Stimulated activated CD4-positive, alpha-beta T cell treated with anti-CD3 and anti-CD28 coated beads, Interleukin-1b, Interleukin-23, amount 100 ng/mL, for 4 hours (primary cell): Measurements from ENCODE around the gene OR2T5.
"Not testable (repeated sequence)": the region's sequence is repeated elsewhere in the genome, so short reads cannot be mapped to it uniquely, and the experiment has no call there.

Source experiments
- DNase-seq, 2 donors: peaks; one replicate each; pipeline ENCODE4 v3.0.0-alpha.2; 2020; ENCODE audit warnings: low read depth in 2 of 2

The OR2T5 gene

GRCh38 chr1:248488289-248488688, at the start of gene OR2T5:
OR2T5 (plus strand) TSS chr1:248488589; CDS start chr1:248488589, 0 bp downstream.
- DNase-seq = not testable (repeated sequence)

- not testable (repeated sequence) for DNase-seq
These were observed 49.7 kb upstream of the OR2T5 start for GRCh38 chr1:248438668-248439067.

- not testable (repeated sequence) for DNase-seq
These were observed 49.1 kb upstream of the OR2T5 start for GRCh38 chr1:248439283-248439682.

GRCh38 chr1:248442500-248443277, 45.7 kb upstream of the OR2T5 start:
- not testable (repeated sequence) for DNase-seq

GRCh38 chr1:248444603-248445002, 43.8 kb upstream of the OR2T5 start:
- not testable (repeated sequence) for DNase-seq

GRCh38 chr1:248445399-248445798, 43.0 kb upstream of the OR2T5 start, which contains the start of gene OR2T2:
OR2T2 (plus strand) TSS chr1:248445637; CDS start chr1:248452798, 7,161 bp downstream.
- DNase-seq = not testable (repeated sequence)

- DNase-seq = not testable (repeated sequence)
These were observed 39.8 kb upstream of the OR2T5 start for GRCh38 chr1:248448409-248449074.

GRCh38 chr1:248449821-248450465, 38.4 kb upstream of the OR2T5 start:
- not testable (repeated sequence) for DNase-seq

GRCh38 chr1:248450466-248451145, 37.8 kb upstream of the OR2T5 start:
- not testable (repeated sequence) for DNase-seq

GRCh38 chr1:248453619-248454018, 34.8 kb upstream of the OR2T5 start:
- not testable (repeated sequence) for DNase-seq

GRCh38 chr1:248455045-248455444, 33.3 kb upstream of the OR2T5 start:
- DNase-seq = not testable (repeated sequence)

- DNase-seq = not testable (repeated sequence)
These were observed 31.8 kb upstream of the OR2T5 start for GRCh38 chr1:248456635-248457034.

- DNase-seq = not testable (repeated sequence)
These were observed 29.3 kb upstream of the OR2T5 start for GRCh38 chr1:248459117-248459516.

- no peak for DNase-seq
These were observed 17.2 kb upstream of the OR2T5 start for GRCh38 chr1:248471154-248471553.

GRCh38 chr1:248472111-248472510, 16.3 kb upstream of the OR2T5 start:
- not testable (repeated sequence) for DNase-seq

GRCh38 chr1:248473051-248473450, 15.3 kb upstream of the OR2T5 start, which contains the start of gene OR2T3:
OR2T3 (plus strand) TSS chr1:248473351; CDS start chr1:248473351, 0 bp downstream.
- DNase-seq = not testable (repeated sequence)

GRCh38 chr1:248475660-248476059, 12.7 kb upstream of the OR2T5 start:
- DNase-seq = not testable (repeated sequence)

GRCh38 chr1:248481686-248482579, 6.5 kb upstream of the OR2T5 start:
- DNase-seq = not testable (repeated sequence)

- not testable (repeated sequence) for DNase-seq
These were observed 8.3 kb downstream of the OR2T5 start for GRCh38 chr1:248496661-248497060.

- DNase-seq = not testable (repeated sequence)
These were observed 12.1 kb downstream of the OR2T5 start for GRCh38 chr1:248500305-248501035.
